ENCODE results near the gene TLR8. TPM values are rescaled to one million over a fixed set of nuclear protein-coding genes. Genes with fewer than 3 reads are reported as not detected.
"Not testable (repeated sequence)": the region's sequence is repeated elsewhere in the genome, so short reads cannot be mapped to it uniquely, and the experiment has no call there.

Gene TLR8
- total RNA-seq, 1 experiment from 2014 or later, result not detected

- peak overlapping the region; percentile 100 for H3K27ac ChIP-seq
- peak; percentile 73 to 74 for DNase-seq (ENCODE audit: low read depth in 1 of 2, low spot score in 2 of 2)
- H3K36me3 ChIP-seq, result no peaks in the 10 kb centered on the region
- no peaks in the 10 kb centered on the region for H3K9me3 ChIP-seq (replicated peaks)
- H3K4me3 ChIP-seq, result no peak overlapping the region
- H3K27me3 ChIP-seq (replicated peaks), result no peaks in the 10 kb centered on the region
- H3K4me1 ChIP-seq (replicated peaks), result peaks cover 23% of the 10 kb centered on the region
Observed at GRCh38 chrX:12912791-12913482, 6.5 kb downstream of the TLR8 start.

DNA sequence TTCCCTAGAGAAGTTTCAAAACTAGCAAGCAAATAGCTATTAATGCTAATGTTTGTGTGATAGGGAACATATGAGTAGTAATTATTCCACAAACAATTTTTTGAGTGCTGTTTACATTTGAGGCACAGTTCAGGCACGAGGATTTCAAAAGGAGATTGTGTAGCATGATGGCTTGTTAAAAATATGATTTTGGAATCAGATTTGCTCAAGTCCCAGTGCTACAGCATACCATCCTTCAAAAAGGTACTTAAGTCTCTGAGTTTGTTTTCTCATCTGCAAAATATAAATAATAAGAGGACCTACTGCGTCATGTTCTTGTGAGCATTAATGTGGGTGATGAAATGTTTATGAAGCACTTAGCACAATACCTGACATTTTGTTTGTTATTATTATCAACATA, 11.3 kb downstream of the TLR8 start:
- Histone ChIP-seq H3K9me3 (replicated peaks) (no peaks in the 10 kb centered on the region), H3K36me3 (no peaks in the 10 kb centered on the region), H3K4me1 (replicated peaks) (peaks cover 14% of the 10 kb centered on the region), H3K27me3 (replicated peaks) (no peaks in the 10 kb centered on the region), H3K4me3 (no peak overlapping the region), H3K27ac (no peak overlapping the region)
- no peak for DNase-seq (ENCODE audit: low read depth in 1 of 2, low spot score in 2 of 2)

DNA sequence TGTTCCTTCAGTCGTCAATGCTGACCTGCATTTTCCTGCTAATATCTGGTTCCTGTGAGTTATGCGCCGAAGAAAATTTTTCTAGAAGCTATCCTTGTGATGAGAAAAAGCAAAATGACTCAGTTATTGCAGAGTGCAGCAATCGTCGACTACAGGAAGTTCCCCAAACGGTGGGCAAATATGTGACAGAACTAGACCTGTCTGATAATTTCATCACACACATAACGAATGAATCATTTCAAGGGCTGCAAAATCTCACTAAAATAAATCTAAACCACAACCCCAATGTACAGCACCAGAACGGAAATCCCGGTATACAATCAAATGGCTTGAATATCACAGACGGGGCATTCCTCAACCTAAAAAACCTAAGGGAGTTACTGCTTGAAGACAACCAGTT, 12.6 kb downstream of the TLR8 start:
- Histone ChIP-seq H3K4me3 (no peak overlapping the region), H3K27me3 (replicated peaks) (no peaks in the 10 kb centered on the region), H3K36me3 (no peaks in the 10 kb centered on the region), H3K9me3 (replicated peaks) (no peaks in the 10 kb centered on the region), H3K27ac (no peak overlapping the region), H3K4me1 (replicated peaks) (peaks cover 1% of the 10 kb centered on the region; the same call in 1 of the 2 replicates)
- no peak for DNase-seq (ENCODE audit: low read depth in 1 of 2, low spot score in 2 of 2)

GRCh38 chrX:12919620-12920019, 13.2 kb downstream of the TLR8 start:
- H3K36me3 ChIP-seq, result no peaks in the 10 kb centered on the region
- no peak overlapping the region for H3K27ac ChIP-seq
- H3K27me3 ChIP-seq (replicated peaks), result no peaks in the 10 kb centered on the region
- no peak for DNase-seq (ENCODE audit: low read depth in 1 of 2, low spot score in 2 of 2)
- no peak overlapping the region for H3K4me3 ChIP-seq
- H3K4me1 ChIP-seq (replicated peaks), result no peaks in the 10 kb centered on the region
- no peaks in the 10 kb centered on the region for H3K9me3 ChIP-seq (replicated peaks)

DNA sequence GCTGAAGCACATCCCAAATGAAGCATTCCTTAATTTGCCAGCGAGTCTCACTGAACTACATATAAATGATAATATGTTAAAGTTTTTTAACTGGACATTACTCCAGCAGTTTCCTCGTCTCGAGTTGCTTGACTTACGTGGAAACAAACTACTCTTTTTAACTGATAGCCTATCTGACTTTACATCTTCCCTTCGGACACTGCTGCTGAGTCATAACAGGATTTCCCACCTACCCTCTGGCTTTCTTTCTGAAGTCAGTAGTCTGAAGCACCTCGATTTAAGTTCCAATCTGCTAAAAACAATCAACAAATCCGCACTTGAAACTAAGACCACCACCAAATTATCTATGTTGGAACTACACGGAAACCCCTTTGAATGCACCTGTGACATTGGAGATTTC, 14.6 kb downstream of the TLR8 start:
- no peaks in the 10 kb centered on the region for H3K36me3 ChIP-seq
- no peaks in the 10 kb centered on the region for H3K9me3 ChIP-seq (replicated peaks)
- no peak overlapping the region for H3K27ac ChIP-seq

GRCh38 chrX:12921886-12922598, 15.6 kb downstream of the TLR8 start:
- H3K27ac ChIP-seq, result no peak overlapping the region
- H3K36me3 ChIP-seq, result no peaks in the 10 kb centered on the region

More for the DNA sequence above, 14.6 kb downstream of the TLR8 start:
- DNase-seq (ENCODE audit: low read depth in 1 of 2, low spot score in 2 of 2), result no peak
- Histone ChIP-seq H3K4me1 (replicated peaks) (no peaks in the 10 kb centered on the region), H3K27me3 (replicated peaks) (no peaks in the 10 kb centered on the region), H3K4me3 (no peak overlapping the region)

GRCh38 chrX:12922599-12922919, 16.1 kb downstream of the TLR8 start:
- Histone ChIP-seq H3K4me3 (no peak overlapping the region), H3K9me3 (replicated peaks) (no peaks in the 10 kb centered on the region), H3K36me3 (no peaks in the 10 kb centered on the region), H3K27ac (no peak overlapping the region), H3K4me1 (replicated peaks) (no peaks in the 10 kb centered on the region), H3K27me3 (replicated peaks) (no peaks in the 10 kb centered on the region)
- no peak for DNase-seq (ENCODE audit: low read depth in 1 of 2, low spot score in 2 of 2)

More at GRCh38 chrX:12921886-12922598, 15.6 kb downstream of the TLR8 start:
- Histone ChIP-seq H3K27me3 (replicated peaks) (no peaks in the 10 kb centered on the region), H3K4me3 (no peak overlapping the region), H3K4me1 (replicated peaks) (no peaks in the 10 kb centered on the region), H3K9me3 (replicated peaks) (no peaks in the 10 kb centered on the region)
- DNase-seq (ENCODE audit: low read depth in 1 of 2, low spot score in 2 of 2), result no peak

- Histone ChIP-seq H3K36me3 (no peaks in the 10 kb centered on the region), H3K9me3 (replicated peaks) (no peaks in the 10 kb centered on the region), H3K27me3 (replicated peaks) (no peaks in the 10 kb centered on the region), H3K27ac (no peak overlapping the region), H3K4me1 (replicated peaks) (no peaks in the 10 kb centered on the region; the same call in 1 of the 2 replicates), H3K4me3 (no peak overlapping the region)
- no peak for DNase-seq (ENCODE audit: low read depth in 1 of 2, low spot score in 2 of 2)
Observed at GRCh38 chrX:12929701-12930100, 23.3 kb downstream of the TLR8 start.

- DNase-seq (ENCODE audit: low read depth in 1 of 2, low spot score in 2 of 2), result no peak
- no peak overlapping the region for H3K4me3 ChIP-seq
- no peaks in the 10 kb centered on the region for H3K9me3 ChIP-seq (replicated peaks)
- no peaks in the 10 kb centered on the region for H3K36me3 ChIP-seq
- no peaks in the 10 kb centered on the region for H3K27me3 ChIP-seq (replicated peaks)
- no peak overlapping the region for H3K27ac ChIP-seq
- no peaks in the 10 kb centered on the region; the same call in 1 of the 2 replicates for H3K4me1 ChIP-seq (replicated peaks)
Observed at GRCh38 chrX:12930150-12930549, 23.7 kb downstream of the TLR8 start.

DNA sequence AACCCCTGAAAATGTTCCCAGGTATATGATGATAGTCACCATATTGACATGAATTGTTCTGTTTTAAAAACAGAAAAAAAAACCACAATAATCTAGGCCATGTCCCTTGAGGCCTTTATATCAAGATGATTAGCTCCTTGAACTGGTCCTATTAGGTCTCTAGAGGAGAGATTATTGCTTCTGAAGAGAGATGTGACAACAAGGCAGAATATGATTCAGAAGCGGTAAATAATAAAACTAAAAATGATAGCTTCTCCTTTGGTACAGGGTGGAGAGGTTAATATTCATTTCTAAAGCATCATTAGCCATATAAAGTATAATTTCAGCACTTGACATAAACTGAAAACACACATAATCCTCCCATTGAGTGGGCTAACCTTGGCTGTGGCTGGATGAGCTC, 25.8 kb downstream of the TLR8 start:
- H3K4me1 ChIP-seq (replicated peaks), result no peaks in the 10 kb centered on the region; the same call in 1 of the 2 replicates
- DNase-seq (ENCODE audit: low read depth in 1 of 2, low spot score in 2 of 2), result no peak

GRCh38 chrX:12934850-12935249, 28.4 kb downstream of the TLR8 start:
- Histone ChIP-seq H3K36me3 (no peaks in the 10 kb centered on the region), H3K4me1 (replicated peaks) (peaks cover 9% of the 10 kb centered on the region), H3K27me3 (replicated peaks) (no peaks in the 10 kb centered on the region), H3K27ac (no peak overlapping the region), H3K9me3 (replicated peaks) (no peaks in the 10 kb centered on the region), H3K4me3 (no peak overlapping the region)
- DNase-seq (ENCODE audit: low read depth in 1 of 2, low spot score in 2 of 2), result no peak

More for the DNA sequence above, 25.8 kb downstream of the TLR8 start:
- Histone ChIP-seq H3K36me3 (no peaks in the 10 kb centered on the region), H3K4me3 (no peak overlapping the region), H3K27me3 (replicated peaks) (no peaks in the 10 kb centered on the region), H3K27ac (no peak overlapping the region), H3K9me3 (replicated peaks) (no peaks in the 10 kb centered on the region)

GRCh38 chrX:12936947-12937346, 30.5 kb downstream of the TLR8 start:
- no peaks in the 10 kb centered on the region for H3K9me3 ChIP-seq (replicated peaks)
- H3K4me3 ChIP-seq, result no peak overlapping the region
- H3K4me1 ChIP-seq (replicated peaks), result peaks cover 21% of the 10 kb centered on the region
- no peaks in the 10 kb centered on the region for H3K27me3 ChIP-seq (replicated peaks)
- no peaks in the 10 kb centered on the region for H3K36me3 ChIP-seq
- no peak overlapping the region for H3K27ac ChIP-seq
- DNase-seq (ENCODE audit: low read depth in 1 of 2, low spot score in 2 of 2), result no peak

DNA sequence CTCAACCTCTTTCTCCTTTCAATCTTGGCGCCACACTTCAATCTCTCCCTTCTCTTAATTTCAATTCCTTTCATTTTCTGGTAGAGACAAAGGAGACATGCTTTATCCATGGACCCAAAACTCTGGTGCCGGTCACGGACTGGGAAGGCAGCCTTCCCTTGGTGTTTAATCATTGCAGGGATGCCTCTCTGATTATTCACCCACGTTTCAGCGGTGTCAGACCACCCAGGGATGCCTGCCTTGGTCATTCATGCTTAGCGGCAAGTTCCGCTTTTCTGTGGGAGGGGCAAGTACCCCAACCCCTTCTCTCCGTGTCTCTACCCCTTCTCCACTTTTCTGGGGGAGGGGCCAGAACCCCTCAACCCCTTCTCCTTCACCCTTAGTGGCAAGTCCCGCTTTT, 34.1 kb downstream of the TLR8 start:
- H3K36me3 ChIP-seq; H3K9me3 ChIP-seq (replicated peaks); H3K4me3 ChIP-seq; H3K27me3 ChIP-seq (replicated peaks): not testable (repeated sequence)
- H3K27ac ChIP-seq, result peak overlapping the region; percentile 90
- H3K4me1 ChIP-seq (replicated peaks), result peaks cover 21% of the 10 kb centered on the region
- DNase-seq (ENCODE audit: low read depth in 1 of 2, low spot score in 2 of 2), result peak; percentile 55 to 79

DNA sequence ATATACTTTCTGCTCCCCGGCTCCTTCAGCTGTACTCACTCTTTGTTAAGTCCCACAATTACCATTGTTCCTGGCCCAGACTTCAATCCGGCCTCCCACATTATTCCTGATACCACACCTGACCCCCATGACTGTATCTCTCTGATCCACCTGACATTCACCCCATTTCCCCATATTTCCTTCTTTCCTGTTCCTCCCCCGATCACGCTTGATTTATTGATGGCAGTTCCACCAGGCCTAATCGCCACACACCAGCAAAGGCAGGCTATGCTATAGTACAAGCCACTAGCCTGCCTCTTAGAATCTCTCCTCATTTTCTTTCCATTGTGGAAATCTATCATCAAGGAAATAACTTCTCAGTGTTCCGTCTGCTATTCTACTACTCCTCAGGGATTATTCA, 37.2 kb downstream of the TLR8 start:
- H3K4me1 ChIP-seq (replicated peaks), result peaks cover 38% of the 10 kb centered on the region
- not testable (repeated sequence) for DNase-seq (ENCODE audit: low read depth in 1 of 2, low spot score in 2 of 2); H3K27me3 ChIP-seq (replicated peaks); H3K27ac ChIP-seq; H3K9me3 ChIP-seq (replicated peaks); H3K36me3 ChIP-seq; H3K4me3 ChIP-seq

Data from SJSA1 (cell line).